GM18526 (cell line): ENCODE measurements around the gene DMXL2.

Source experiments
- POLR2A ChIP-seq: IDR thresholded peaks from 3 replicates; pipeline ENCODE4 v1.6.1; 2011; ENCODE audit not compliant: insufficient read length; ENCODE audit errors: extremely low read depth

Gene DMXL2

GRCh38 chr15:51450001-51450400 lies 172.6 kb downstream of the DMXL2 start:
- TF ChIP-seq POLR2A, result no peak

GRCh38 chr15:51448622-51449399 lies 173.8 kb downstream of the DMXL2 start:
- TF ChIP-seq POLR2A, result no peak

- no peak for TF ChIP-seq POLR2A
Measured at GRCh38 chr15:51447855-51448621, 174.5 kb downstream of the DMXL2 start.

DNA sequence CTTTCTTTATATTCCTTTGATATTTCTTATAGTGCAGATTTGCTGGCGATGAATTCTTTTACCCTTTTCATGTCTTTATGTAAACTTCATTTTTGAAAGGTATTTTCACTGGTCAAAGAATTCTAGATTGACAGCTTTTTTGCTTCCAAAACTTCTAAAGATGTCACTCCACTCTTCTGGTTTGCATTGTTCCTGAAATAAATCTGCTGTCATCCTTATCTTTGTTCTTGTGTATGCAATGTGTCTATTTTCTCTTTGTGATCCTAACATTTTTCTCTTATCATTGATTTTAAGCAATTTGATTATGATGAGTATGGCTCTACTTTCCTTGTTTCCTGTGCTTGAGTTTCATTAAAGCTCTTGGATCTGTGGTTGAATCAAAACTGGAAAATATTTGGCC lies 177.8 kb downstream of the DMXL2 start:
- no peak for TF ChIP-seq POLR2A

DNA sequence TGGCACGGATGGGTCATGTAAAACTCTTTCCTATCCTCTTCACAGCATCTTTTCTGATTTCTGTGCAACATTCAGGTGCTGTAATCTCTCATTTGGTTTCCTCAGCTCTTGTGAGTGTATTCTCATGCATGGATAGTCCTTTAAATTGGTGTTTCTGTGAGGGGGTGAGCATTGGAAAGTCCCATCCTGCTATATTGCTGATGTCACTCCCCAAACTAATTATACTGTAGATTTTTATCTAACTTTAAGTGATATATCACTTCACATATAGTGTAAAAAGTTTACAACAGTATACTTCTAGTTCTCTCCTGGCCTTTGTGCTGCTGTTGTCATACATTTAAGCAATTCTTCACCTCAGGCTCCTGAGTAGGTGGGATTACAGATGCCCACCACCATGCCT lies 178.5 kb downstream of the DMXL2 start:
- TF ChIP-seq POLR2A, result no peak

DNA sequence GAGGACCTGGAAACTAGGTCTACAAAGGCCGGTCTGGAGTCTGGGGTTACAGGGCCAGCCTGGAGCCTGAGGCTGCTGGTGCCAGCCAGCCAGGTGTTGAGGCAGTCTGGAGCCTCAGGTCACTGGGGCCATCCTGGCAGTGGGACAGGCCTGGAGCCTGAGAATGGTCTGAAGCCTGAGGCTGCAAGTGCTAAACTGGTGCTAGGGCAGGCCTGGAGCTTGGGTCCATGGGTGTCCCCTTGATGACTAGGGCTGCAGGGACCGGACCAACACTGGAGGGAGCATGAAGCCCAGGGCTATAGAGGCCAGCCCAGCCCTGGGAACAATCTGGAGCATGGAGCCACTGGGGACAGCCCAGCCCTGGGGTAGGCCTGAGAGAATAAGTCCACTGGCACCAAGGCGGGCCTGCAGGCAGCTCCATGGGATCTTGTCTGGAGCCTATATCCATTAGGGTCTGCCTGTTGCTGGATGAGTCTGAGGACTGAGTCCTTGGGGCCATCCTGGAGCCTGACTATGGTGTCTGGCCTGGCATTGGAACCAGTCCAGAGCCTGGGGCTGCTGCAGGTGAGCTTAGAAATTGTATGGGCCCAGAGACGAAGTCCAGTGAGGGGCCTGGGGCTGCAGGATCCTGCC lies 179.2 kb downstream of the DMXL2 start:
- TF ChIP-seq POLR2A, result no peak

DNA sequence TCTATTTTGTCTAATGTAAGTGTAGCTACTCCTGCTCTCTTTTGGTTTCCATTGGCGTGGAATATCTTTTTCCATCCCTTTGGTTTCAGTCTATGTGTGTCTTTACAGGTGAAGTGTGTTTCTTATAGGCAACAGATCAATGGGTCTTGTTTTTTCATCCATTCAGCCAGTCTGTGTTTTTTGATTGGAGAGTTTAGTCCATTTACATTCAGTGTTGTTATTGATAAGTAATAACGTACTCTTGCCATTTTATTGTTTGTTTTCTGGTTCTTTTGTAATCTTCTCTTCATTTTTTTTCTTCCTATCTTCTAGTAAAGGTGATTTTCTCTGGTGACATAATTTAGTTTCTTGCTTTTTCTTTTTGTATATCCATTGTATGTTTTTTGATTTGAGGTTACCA lies 184.0 kb downstream of the DMXL2 start:
- TF ChIP-seq POLR2A, result no peak

DNA sequence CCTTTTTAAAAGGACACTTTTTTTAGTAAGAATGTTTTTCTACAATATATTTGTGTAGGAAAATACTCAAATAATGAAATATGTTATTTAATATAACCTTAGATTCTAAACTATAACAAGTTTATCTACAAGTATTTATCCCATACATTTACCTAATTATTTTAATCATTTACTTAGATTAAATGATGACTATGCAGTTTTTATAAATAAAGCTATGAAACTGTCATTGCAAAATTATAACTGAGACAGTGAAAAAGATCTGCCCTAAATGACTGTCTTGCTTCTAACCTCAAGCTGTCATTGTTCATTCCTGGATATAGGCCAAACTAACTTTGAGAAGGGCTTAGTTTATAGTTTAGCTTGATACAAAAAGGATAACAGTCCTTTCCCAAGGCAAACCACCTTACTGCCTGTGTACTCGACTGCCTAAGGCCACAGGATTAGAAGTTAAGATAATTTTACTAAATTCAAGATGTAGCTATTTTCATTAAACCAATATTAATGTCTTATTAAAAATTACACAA lies 197.0 kb downstream of the DMXL2 start:
- TF ChIP-seq POLR2A, result no peak

GRCh38 chr15:51424780-51425179 lies 197.8 kb downstream of the DMXL2 start:
- TF ChIP-seq POLR2A, result no peak

- no peak for TF ChIP-seq POLR2A
Measured at GRCh38 chr15:51416129-51416528, 206.4 kb downstream of the DMXL2 start.

DNA sequence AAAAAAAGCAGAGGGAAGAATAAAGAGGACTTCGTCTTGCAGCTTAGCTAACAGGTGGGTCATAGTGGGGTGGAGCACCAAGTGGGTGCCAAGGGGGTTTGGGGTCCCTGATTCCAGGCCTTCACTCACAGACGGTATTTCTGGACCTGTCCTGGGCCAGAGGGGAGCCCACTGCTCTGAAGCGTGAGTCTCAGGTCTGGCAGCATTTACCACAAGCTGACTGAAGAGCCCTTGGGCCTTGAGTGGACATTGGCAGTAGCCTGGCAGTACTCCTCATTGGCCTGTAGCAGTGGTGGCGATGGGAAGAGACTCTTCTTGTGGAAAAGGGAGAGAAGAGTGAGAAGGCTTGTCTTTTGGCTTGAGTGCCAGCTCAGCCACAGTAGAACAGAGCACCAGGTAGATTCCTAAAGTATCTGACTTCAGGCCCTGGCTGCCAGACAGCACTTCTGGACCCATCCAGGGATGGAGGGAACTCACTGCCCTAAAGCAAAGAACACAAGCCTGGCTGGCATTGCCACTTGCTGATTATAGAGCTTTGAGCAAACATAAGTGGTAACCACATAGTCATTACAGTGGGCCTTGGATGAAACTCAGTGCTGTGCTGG lies 208.2 kb downstream of the DMXL2 start:
- TF ChIP-seq POLR2A, result no peak

DNA sequence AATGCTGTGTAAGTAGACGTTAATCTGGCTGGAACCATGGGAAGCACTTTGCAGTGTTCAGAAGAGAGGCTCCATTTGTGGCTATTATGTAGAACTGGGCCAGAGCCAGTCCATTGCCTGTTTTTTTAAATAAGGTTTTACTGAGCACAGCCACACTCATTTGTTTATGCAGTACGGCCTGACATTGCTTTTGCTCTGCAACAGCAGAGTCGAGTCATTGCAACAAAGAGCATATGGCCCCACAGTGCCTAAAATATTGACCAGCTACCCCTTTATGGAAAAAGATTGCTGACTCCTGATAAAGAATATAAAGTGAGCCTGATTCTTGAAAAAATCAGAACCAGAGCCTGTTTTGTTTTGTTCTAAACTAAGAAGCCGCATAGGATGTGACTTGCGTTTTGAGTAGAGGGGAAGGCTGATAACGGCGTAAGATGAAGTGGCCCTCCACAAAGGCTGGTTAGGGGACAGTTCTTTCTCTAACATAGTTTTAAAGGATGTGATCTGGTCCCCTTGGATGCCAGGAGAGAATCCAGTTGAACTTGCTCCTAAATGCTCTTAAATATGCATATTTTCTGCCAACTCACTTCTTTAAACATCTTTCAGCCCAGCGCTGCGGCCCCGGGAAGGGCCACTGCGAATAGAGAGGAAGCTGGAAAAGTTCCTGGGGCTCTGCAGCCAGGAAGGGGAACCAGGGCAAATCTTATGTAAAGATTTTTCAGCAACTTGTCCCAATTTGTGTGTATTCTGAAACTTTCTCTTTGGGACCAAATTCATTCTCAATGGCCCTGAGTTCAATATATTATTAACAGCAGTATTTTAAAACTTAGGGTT lies 216.7 kb downstream of the DMXL2 start:
- TF ChIP-seq POLR2A, result no peak

DNA sequence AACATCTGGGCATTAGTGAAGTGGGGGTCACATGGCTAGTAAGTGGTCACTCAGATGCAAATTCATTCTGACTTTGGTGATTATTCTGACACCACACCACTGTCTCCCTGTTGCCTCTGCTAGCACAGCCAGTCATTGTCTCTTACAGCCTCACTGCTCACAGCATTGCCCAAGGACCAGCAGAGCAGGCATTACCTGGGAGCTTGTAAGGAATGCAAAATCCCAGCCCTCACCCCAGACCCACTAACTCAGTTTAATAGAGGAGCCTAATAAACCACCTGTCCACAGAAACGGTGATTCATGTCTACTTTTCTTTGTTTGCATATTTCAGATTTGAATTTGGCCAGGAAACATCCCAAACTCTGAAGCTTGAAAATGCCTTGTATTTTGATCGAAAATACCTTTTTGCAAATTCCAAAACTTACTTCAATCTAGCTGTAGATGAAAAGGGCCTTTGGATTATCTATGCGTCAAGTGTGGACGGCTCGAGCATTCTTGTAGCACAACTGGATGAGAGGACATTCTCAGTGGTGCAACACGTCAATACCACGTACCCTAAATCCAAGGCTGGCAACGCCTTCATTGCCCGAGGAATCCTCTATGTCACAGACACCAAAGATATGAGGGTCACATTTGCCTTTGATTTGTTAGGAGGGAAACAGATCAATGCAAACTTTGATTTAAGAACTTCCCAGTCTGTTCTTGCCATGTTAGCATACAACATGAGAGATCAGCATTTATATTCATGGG lies 218.4 kb downstream of the DMXL2 start:
- no peak for TF ChIP-seq POLR2A

- TF ChIP-seq POLR2A, result no peak
Measured at GRCh38 chr15:51403072-51403878, 219.3 kb downstream of the DMXL2 start.
